Calu3 (cell line): Measurements from ENCODE around the gene KIF3B. TPM values are rescaled to one million over a fixed set of nuclear protein-coding genes. Genes with fewer than 3 reads are reported as not detected.
"Not testable (repeated sequence)": the region's sequence is repeated elsewhere in the genome, so short reads cannot be mapped to it uniquely, and the experiment has no call there.

Experiments used
- BruUV-seq: library from RNA; stranded (reverse); fragments of 400-500 nt; replicated peaks from 2 replicates; lab custom pipeline; 2021; lab: Mats Ljungman, UMichigan
- CTCF ChIA-PET: fragments of 300-600 bp; sonication (Branson Sonifier 250); formaldehyde crosslinking; loops from one replicate; lab custom pipeline; 2022; ENCODE audit warnings: antibody characterized with exemption; lab: Charles Lee
- DNase-seq: peaks from one replicate; pipeline ENCODE4 v3.0.0; 2022
- H3K27ac Mint-ChIP-seq: one replicate; pipeline ENCODE4 v1.8.0; 2022; ENCODE audit warnings: mixed read lengths; ENCODE audit not compliant: unreplicated experiment
- H3K27me3 Mint-ChIP-seq: one replicate; pipeline ENCODE4 v1.8.0; 2022; ENCODE audit warnings: mixed read lengths; ENCODE audit not compliant: unreplicated experiment
- H3K36me3 Mint-ChIP-seq: one replicate; pipeline ENCODE4 v1.8.0; 2022; ENCODE audit warnings: mild to moderate bottlenecking, moderate library complexity, mixed read lengths; ENCODE audit not compliant: insufficient read depth, unreplicated experiment
- H3K4me1 Mint-ChIP-seq: one replicate; pipeline ENCODE4 v1.8.0; 2022; ENCODE audit warnings: mild to moderate bottlenecking, low read depth, mixed read lengths; ENCODE audit not compliant: unreplicated experiment
- H3K4me3 Mint-ChIP-seq: one replicate; pipeline ENCODE4 v1.8.0; 2022; ENCODE audit warnings: mild to moderate bottlenecking, low read depth, moderate library complexity, mixed read lengths; ENCODE audit not compliant: unreplicated experiment
- H3K9me3 Mint-ChIP-seq: one replicate; pipeline ENCODE4 v1.8.0; 2022; ENCODE audit warnings: low read depth, mixed read lengths; ENCODE audit not compliant: unreplicated experiment
- CTCF ChIP-seq: fragments of 200-600 bp; IDR thresholded peaks from one replicate; pipeline ENCODE4 v1.8.0; 2022; ENCODE audit warnings: antibody characterized with exemption; ENCODE audit not compliant: unreplicated experiment
- intact Hi-C: fragments of 100-400 bp; cut with micrococcal nuclease; formaldehyde crosslinking; loops from one replicate; pipeline ENCODE4 v1.10.0; 2022; ENCODE audit not compliant: unreplicated experiment
- total RNA-seq: library from RNA; stranded (reverse); gene quantifications from 2 replicates; pipeline ENCODE4 v1.2.3, GENCODE V29; 2022

Gene KIF3B
- total RNA-seq, 1 experiment from 2014 or later = 51.2 TPM

DNA sequence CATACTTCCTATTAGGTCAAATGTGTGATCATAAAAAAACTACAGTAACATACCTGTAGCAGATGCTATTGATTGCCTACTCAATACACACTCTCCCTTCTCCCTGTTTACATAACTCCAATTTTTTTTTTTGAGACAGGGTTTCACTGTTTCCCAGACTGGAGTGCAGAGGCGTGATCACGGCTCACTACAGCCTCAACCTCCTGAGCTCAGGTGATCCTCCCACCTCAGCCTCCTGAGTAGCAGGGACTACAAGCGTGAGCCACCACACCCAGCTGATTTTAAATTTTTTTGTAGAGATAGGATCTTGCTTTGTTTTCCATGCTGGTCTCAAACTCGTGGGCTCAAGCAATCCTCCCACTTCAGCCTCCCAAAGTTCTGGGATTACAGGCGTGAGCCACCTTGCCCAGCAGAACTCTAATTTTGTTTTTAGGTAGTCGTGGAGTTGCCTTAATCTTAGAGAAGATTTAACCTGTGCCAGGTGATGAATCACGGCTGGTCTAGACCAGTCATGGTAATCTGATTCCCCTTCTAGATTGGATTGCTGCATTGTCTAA lies 14.0 kb upstream of the KIF3B start:
- Mint-ChIP-seq H3K27me3 (no peaks in the 10 kb centered on the region), H3K36me3 (no peaks in the 10 kb centered on the region), H3K9me3 (no peaks in the 10 kb centered on the region), H3K4me3 (no peak overlapping the region), H3K4me1 (no peaks in the 10 kb centered on the region), H3K27ac (no peak overlapping the region)
- intact Hi-C loops = no loop called here
- DNase-seq = no peak
- no peak for TF ChIP-seq CTCF
- CTCF ChIA-PET = interaction anchor here (0.5 kb wide), 1 partner anchor 20 kb away, joined by 3 read pairs; no protein-coding TSS in a partner anchor
- no TSS peak for BruUV-seq

DNA sequence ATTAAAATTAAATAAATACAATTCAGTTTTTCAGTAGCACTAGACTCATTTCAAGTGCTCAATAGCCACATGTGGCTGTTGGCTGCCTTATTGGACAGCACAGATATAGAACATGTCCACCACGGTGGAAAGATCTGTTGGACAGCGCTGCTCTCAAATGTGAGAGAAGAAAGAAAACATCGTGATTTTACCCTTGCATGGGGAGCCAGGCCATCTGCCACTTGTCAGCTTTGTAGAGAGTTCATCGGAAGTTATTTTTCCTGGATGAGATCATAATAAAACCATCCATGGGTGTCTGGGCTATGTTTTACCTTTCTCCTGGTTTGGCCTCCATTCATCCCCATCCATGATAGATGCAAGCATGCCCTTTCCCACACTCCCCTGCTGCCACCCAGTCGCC lies 5.8 kb upstream of the KIF3B start:
- no peak for TF ChIP-seq CTCF
- H3K27me3 Mint-ChIP-seq = no peaks in the 10 kb centered on the region
- H3K4me3 Mint-ChIP-seq = no peak overlapping the region
- no TSS peak for BruUV-seq
- H3K4me1 Mint-ChIP-seq = peaks cover 22% of the 10 kb centered on the region
- intact Hi-C loops = no loop called here
- CTCF ChIA-PET = no interaction called here
- no peak for DNase-seq
- no peaks in the 10 kb centered on the region for H3K9me3 Mint-ChIP-seq
- H3K36me3 Mint-ChIP-seq = peaks cover 11% of the 10 kb centered on the region
- no peak overlapping the region for H3K27ac Mint-ChIP-seq

DNA sequence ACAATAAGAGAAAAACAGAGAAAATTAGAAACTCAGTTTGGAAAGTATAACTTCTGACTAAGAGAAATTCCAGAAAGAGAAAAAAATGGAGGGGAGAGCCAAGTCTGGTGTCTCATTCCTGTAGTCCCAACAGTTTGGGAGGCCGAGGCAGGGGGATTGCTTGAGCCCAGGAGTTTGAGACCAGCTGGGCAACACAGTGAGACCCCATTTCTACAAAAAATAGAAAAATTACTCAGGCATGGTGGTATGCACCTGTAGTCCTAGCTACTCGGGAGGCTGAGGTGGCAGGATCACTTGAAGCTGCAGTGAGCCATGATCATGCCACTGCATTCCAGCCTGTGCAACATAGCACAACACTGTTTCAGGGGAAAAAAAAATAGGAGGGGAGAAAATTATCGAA lies 3.1 kb upstream of the KIF3B start:
- CTCF ChIA-PET = interaction anchor here (0.7 kb wide), 1 partner anchor 67 kb away, joined by 5 read pairs; no protein-coding TSS in a partner anchor
- H3K27me3 Mint-ChIP-seq = no peaks in the 10 kb centered on the region
- H3K4me1 Mint-ChIP-seq = peaks cover 31% of the 10 kb centered on the region

GRCh38 chr20:32275163-32275562 lies 2.3 kb upstream of the KIF3B start:
- CTCF ChIA-PET, H3K27ac Mint-ChIP-seq, H3K27me3 Mint-ChIP-seq, BruUV-seq, intact Hi-C loops, DNase-seq, H3K4me3 Mint-ChIP-seq, H3K9me3 Mint-ChIP-seq: not testable (repeated sequence)
- peaks cover 29% of the 10 kb centered on the region for H3K36me3 Mint-ChIP-seq
- peaks cover 31% of the 10 kb centered on the region for H3K4me1 Mint-ChIP-seq

More for the DNA sequence above, 3.1 kb upstream of the KIF3B start:
- DNase-seq = no peak
- TF ChIP-seq CTCF = no peak
- no TSS peak for BruUV-seq
- peaks cover 29% of the 10 kb centered on the region for H3K36me3 Mint-ChIP-seq
- H3K9me3 Mint-ChIP-seq = no peaks in the 10 kb centered on the region
- H3K27ac Mint-ChIP-seq = no peak overlapping the region
- H3K4me3 Mint-ChIP-seq = no peak overlapping the region
- intact Hi-C loops = no loop called here

GRCh38 chr20:32278199-32278643 lies 770 bp downstream of the KIF3B start:
- CTCF ChIA-PET = interaction anchor here (0.6 to 0.8 kb wide), 2 partner anchors 9 to 14 kb away, joined by 3 to 4 read pairs; no protein-coding TSS in a partner anchor
- no peaks in the 10 kb centered on the region for H3K27me3 Mint-ChIP-seq
- no TSS peak for BruUV-seq
- no peak for TF ChIP-seq CTCF
- no peaks in the 10 kb centered on the region for H3K9me3 Mint-ChIP-seq
- H3K4me1 Mint-ChIP-seq = peaks cover 23% of the 10 kb centered on the region
- peak overlapping the region; percentile 86 for H3K4me3 Mint-ChIP-seq
- peaks cover 29% of the 10 kb centered on the region for H3K36me3 Mint-ChIP-seq
- intact Hi-C loops = no loop called here
- peak overlapping the region; percentile 84 for H3K27ac Mint-ChIP-seq
- no peak for DNase-seq
